Measurements from ENCODE around the gene HOGA1. TPM values are rescaled to one million over a fixed set of nuclear protein-coding genes. Genes with fewer than 3 reads are reported as not detected.

HOGA1 gene
- total and polyA plus RNA-seq, 2 experiments from 2014 or later = 0.15 TPM; not detected in 1

DNA sequence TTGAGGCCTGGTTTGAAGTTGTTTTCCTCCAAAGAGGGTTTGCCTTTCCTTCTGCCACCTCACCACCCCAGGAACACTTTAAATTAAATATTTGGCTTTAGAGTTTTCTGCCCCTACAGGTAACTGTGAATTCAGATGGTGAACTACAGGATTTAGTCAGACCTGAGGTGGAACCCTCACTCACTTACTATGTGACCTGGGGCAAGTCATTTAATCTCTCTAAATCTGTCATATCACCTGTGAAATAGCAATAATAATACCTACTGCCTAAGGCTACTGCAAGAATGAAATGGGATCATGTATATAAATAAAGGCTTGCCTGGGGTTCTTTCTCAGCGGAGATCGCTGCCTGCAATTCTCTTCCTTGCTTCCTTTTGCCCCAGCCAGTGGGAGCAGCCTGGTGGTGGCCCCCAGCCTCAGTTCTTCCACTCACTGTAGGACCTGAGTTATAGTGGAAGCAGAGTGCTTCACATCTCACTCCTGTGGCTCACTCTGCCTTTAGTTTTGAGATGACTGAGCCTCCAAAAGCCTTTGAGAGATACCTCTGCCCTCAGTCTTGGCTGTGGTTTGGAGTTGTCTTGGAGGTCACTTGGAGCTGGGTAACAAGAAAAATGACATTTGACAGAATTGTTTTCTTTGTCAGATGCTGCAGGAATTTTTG lies 17.7 kb upstream of the HOGA1 start (continued):
- TF ChIP-seq ZNF331 (CRISPR knock-in tag; IDR thresholded peaks at IDR 0.05; ENCODE audit: low read depth) = no peak
- TF ChIP-seq, protein P1, sequence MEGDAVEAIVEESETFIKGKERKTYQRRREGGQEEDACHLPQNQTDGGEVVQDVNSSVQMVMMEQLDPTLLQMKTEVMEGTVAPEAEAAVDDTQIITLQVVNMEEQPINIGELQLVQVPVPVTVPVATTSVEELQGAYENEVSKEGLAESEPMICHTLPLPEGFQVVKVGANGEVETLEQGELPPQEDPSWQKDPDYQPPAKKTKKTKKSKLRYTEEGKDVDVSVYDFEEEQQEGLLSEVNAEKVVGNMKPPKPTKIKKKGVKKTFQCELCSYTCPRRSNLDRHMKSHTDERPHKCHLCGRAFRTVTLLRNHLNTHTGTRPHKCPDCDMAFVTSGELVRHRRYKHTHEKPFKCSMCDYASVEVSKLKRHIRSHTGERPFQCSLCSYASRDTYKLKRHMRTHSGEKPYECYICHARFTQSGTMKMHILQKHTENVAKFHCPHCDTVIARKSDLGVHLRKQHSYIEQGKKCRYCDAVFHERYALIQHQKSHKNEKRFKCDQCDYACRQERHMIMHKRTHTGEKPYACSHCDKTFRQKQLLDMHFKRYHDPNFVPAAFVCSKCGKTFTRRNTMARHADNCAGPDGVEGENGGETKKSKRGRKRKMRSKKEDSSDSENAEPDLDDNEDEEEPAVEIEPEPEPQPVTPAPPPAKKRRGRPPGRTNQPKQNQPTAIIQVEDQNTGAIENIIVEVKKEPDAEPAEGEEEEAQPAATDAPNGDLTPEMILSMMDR (conservative IDR thresholded peaks at IDR 0.05; ENCODE audit: low read depth in 2 of 2) = no peak

DNA sequence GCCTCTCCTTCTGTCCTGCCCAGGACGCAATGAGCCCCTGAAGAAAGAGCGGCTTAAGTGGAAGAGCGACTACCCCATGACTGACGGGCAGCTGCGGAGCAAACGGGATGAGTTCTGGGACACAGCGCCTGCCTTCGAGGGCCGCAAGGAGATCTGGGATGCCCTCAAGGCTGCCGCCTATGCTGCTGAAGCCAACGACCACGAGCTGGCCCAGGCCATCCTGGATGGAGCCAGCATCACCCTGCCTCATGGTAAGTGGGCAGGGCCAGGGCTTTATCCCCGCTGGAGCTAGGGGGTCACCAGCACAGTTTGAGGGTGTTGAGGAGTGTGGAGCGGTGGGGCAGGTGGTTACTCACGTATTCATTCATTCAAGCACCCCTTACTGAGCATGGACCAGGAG lies 16.3 kb upstream of the HOGA1 start:
- H3K27me3 Mint-ChIP-seq (ENCODE audit: insufficient read depth, low read depth, poor library complexity) = peaks cover 3% of the 10 kb centered on the region
- H3K9me3 Mint-ChIP-seq = no peaks in the 10 kb centered on the region
- Histone ChIP-seq H3K9me2 (ENCODE audit: insufficient read depth) (no peaks in the 10 kb centered on the region), H2AFZ (no peak overlapping the region), H4K20me1 (replicated peaks; ENCODE audit: insufficient read depth) (0 out of 2 replicates have a peak, but pooled peaks cover 3% of the 10 kb centered on the region), H3K4me3 (no peak overlapping the region), H3K27ac (ENCODE audit: low read depth) (no peak overlapping the region), H3K4me1 (ENCODE audit: insufficient read depth) (no peaks in the 10 kb centered on the region; the same call in 1 of the 2 replicates), H3K4me2 (no peak overlapping the region), H3F3A (replicated peaks; ENCODE audit: low read depth) (no peaks in the 10 kb centered on the region), H3K79me2 (replicated peaks; ENCODE audit: insufficient read depth) (0 out of 2 replicates have a peak, but pooled peaks cover 6% of the 10 kb centered on the region), H3K36me3 (ENCODE audit: insufficient read depth) (no peaks in the 10 kb centered on the region; the same call in 1 of the 2 replicates), H3K27me3 (ENCODE audit: insufficient read depth) (no peaks in the 10 kb centered on the region)
- TF ChIP-seq CREB1 (CRISPR knock-in tag; IDR thresholded peaks at IDR 0.05; ENCODE audit: low read depth) (no peak), POLR2AphosphoS5 (IDR thresholded peaks at IDR 0.05; ENCODE audit: low read depth) (no peak), ZNF331 (CRISPR knock-in tag; IDR thresholded peaks at IDR 0.05; ENCODE audit: low read depth) (no peak), EZH2phosphoT487 (IDR thresholded peaks at IDR 0.05; ENCODE audit: unreplicated experiment) (no peak), JUNB (IDR thresholded peaks at IDR 0.05; ENCODE audit: unreplicated experiment) (no peak)
- ATAC-seq (no peak), DNase-seq (ENCODE audit: low spot score) (no peak)
- H3K27ac Mint-ChIP-seq = no peak overlapping the region
- no peak overlapping the region for H3K4me3 Mint-ChIP-seq
- H3K4me1 Mint-ChIP-seq = peaks cover 8% of the 10 kb centered on the region; the same call in 2 of the 3 replicates
- H3K36me3 Mint-ChIP-seq (ENCODE audit: low read depth) = peaks cover 2% of the 10 kb centered on the region; the same call in 1 of the 3 replicates

DNA sequence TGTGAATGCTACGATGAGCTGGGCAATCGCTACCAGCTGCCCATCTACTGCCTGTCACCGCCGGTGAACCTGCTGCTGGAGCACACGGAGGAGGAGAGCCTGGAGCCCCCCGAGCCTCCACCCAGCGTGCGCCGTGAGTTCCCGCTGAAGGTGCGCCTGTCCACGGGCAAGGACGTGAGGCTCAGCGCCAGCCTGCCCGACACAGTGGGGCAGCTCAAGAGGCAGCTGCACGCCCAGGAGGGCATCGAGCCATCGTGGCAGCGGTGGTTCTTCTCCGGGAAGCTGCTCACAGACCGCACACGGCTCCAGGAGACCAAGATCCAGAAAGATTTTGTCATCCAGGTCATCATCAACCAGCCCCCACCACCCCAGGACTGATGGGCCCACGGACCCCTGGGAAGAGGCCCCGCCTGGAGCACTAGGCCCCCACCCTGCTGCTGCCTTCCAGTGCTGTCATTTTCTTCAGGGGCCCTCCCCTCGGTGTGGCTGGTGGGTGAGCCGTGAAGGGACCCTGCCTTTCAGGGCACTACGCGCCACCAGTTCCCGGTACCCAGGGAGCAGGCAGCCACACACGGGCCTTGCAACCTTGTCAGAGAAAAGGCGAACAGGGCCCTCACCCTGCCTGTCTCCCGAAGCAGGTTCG lies 13.9 kb upstream of the HOGA1 start:
- Mint-ChIP-seq H3K4me1 (peaks cover 17% of the 10 kb centered on the region; the same call in 2 of the 3 replicates), H3K36me3 (ENCODE audit: low read depth) (peaks cover 2% of the 10 kb centered on the region; the same call in 1 of the 3 replicates), H3K27ac (no peak overlapping the region), H3K4me3 (no peak overlapping the region), H3K27me3 (ENCODE audit: insufficient read depth, low read depth, poor library complexity) (peaks cover 6% of the 10 kb centered on the region), H3K9me3 (no peaks in the 10 kb centered on the region)
- DNase-seq (ENCODE audit: low spot score) = no peak
- 0 out of 2 replicates have a peak, but pooled peaks cover 6% of the 10 kb centered on the region for H3K79me2 ChIP-seq (replicated peaks; ENCODE audit: insufficient read depth)
- no peaks in the 10 kb centered on the region for H3K27me3 ChIP-seq (ENCODE audit: insufficient read depth)
- H3K4me3 ChIP-seq = no peak overlapping the region
- no peaks in the 10 kb centered on the region for H3K9me2 ChIP-seq (ENCODE audit: insufficient read depth)
- 0 out of 2 replicates have a peak, but pooled peaks cover 3% of the 10 kb centered on the region for H4K20me1 ChIP-seq (replicated peaks; ENCODE audit: insufficient read depth)
- H2AFZ ChIP-seq = no peak overlapping the region
- no peaks in the 10 kb centered on the region; the same call in 1 of the 2 replicates for H3K36me3 ChIP-seq (ENCODE audit: insufficient read depth)
- H3K4me1 ChIP-seq (ENCODE audit: insufficient read depth) = no peaks in the 10 kb centered on the region; the same call in 1 of the 2 replicates
- H3K4me2 ChIP-seq = no peak overlapping the region
- no peak overlapping the region for H3K27ac ChIP-seq (ENCODE audit: low read depth)
- no peak for ATAC-seq
- H3F3A ChIP-seq (replicated peaks; ENCODE audit: low read depth) = no peaks in the 10 kb centered on the region
- TF ChIP-seq, protein P2, sequence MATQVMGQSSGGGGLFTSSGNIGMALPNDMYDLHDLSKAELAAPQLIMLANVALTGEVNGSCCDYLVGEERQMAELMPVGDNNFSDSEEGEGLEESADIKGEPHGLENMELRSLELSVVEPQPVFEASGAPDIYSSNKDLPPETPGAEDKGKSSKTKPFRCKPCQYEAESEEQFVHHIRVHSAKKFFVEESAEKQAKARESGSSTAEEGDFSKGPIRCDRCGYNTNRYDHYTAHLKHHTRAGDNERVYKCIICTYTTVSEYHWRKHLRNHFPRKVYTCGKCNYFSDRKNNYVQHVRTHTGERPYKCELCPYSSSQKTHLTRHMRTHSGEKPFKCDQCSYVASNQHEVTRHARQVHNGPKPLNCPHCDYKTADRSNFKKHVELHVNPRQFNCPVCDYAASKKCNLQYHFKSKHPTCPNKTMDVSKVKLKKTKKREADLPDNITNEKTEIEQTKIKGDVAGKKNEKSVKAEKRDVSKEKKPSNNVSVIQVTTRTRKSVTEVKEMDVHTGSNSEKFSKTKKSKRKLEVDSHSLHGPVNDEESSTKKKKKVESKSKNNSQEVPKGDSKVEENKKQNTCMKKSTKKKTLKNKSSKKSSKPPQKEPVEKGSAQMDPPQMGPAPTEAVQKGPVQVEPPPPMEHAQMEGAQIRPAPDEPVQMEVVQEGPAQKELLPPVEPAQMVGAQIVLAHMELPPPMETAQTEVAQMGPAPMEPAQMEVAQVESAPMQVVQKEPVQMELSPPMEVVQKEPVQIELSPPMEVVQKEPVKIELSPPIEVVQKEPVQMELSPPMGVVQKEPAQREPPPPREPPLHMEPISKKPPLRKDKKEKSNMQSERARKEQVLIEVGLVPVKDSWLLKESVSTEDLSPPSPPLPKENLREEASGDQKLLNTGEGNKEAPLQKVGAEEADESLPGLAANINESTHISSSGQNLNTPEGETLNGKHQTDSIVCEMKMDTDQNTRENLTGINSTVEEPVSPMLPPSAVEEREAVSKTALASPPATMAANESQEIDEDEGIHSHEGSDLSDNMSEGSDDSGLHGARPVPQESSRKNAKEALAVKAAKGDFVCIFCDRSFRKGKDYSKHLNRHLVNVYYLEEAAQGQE (IDR thresholded peaks at IDR 0.05; ENCODE audit: unreplicated experiment) = no peak

All from GM23338 (cell line).